Spleen (tissue), 11 donors: ENCODE results near the gene ADAMTS18. TPM values are rescaled to one million over a fixed set of nuclear protein-coding genes. Genes with fewer than 3 reads are reported as not detected.

ENCODE experiments used
- DNase-seq: peaks from one replicate; pipeline ENCODE4 v3.0.0-alpha.2; 2020
- H3K27ac ChIP-seq, 8 donors: fragments of 200-600 bp; sonication (generic) in 7 of 8; 1 replicate in 4 of 8; 2 replicates in 4 of 8; pipeline versions ENCODE4 v1.5.0 to v1.8.0; 2016 to 2021; ENCODE audit warnings: inconsistent platforms in 4 of 8, mild to moderate bottlenecking in 4 of 8, moderate library complexity in 1 of 8
- H3K27me3 ChIP-seq, 7 donors: fragments of 200-600 bp; sonication (generic) in 6 of 7; replicated peaks in 1 of 7; 1 replicate in 4 of 7; 2 replicates in 3 of 7; pipeline versions ENCODE4 v1.5.0 to v1.8.0; 2016 to 2021; ENCODE audit warnings: inconsistent platforms in 3 of 7, mild to moderate bottlenecking in 1 of 7
- H3K36me3 ChIP-seq, 6 donors: fragments of 200-600 bp; sonication (generic) in 5 of 6; 1 replicate in 4 of 6; 2 replicates in 2 of 6; pipeline versions ENCODE4 v1.5.0 to v1.8.0; 2016 to 2021; ENCODE audit warnings: inconsistent platforms in 2 of 6
- H3K4me1 ChIP-seq, 6 donors: fragments of 200-600 bp; sonication (generic) in 5 of 6; 1 replicate in 3 of 6; 2 replicates in 3 of 6; pipeline versions ENCODE4 v1.5.0 to v1.8.0; 2016 to 2021; ENCODE audit warnings: inconsistent platforms in 3 of 6
- H3K4me3 ChIP-seq, 8 donors: fragments of 200-600 bp; sonication (generic) in 7 of 8; 1 replicate in 4 of 8; 2 replicates in 4 of 8; pipeline versions ENCODE4 v1.5.0 to v1.8.0; 2016 to 2021; ENCODE audit warnings: inconsistent platforms in 4 of 8, mild to moderate bottlenecking in 4 of 8, moderate library complexity in 2 of 8
- H3K9me3 ChIP-seq, 8 donors: fragments of 200-600 bp; sonication (generic) in 7 of 8; 1 replicate in 4 of 8; 2 replicates in 4 of 8; pipeline versions ENCODE4 v1.5.0 to v1.8.0; 2016 to 2021; ENCODE audit warnings: inconsistent platforms in 4 of 8
- POLR2A ChIP-seq, 3 donors: fragments of 450-650 bp; IDR thresholded peaks; one replicate each; pipeline ENCODE4 v1.5.1; 2017; ENCODE audit warnings: antibody characterized with exemption in 3 of 3, mild to moderate bottlenecking in 1 of 3
- POLR2AphosphoS5 ChIP-seq, 3 donors: sonication (generic); formaldehyde crosslinking; IDR thresholded peaks; one replicate each; pipeline ENCODE4 v1.5.1; 2017; ENCODE audit warnings: antibody characterized with exemption in 3 of 3
- WGBS, 5 donors: extraction: QIAGEN DNeasy Blood & Tissue Kit in 3 of 5; methylation state at CpG; one replicate each; pipeline versions ENCODE4 v1.1.5 to v1.1.7; 2013 to 2018; 5-methylcytosine and 5-hydroxymethylcytosine counted together
- intact Hi-C: fragments of 100-400 bp; cut with DNase I; formaldehyde crosslinking; loops from one replicate; pipeline ENCODE4 v1.15.0; 2023; ENCODE audit warnings: low total_unique reads
- polyA plus RNA-seq, 3 donors: library from polyadenylated mRNA; stranded (reverse); fragments of 200-250 nt; gene quantifications; one replicate each; pipeline ENCODE4 v1.2.1, GENCODE V29; 2013
- total RNA-seq, 7 donors: library from RNA; depleted of rRNA in 3 of 7; stranded (reverse); fragments of >200 nt in 3 of 7; fragmentation: NEBNext Ultra II Directional in 4 of 7; extraction: Animal tissue kit (Norgen Biotek cat#: 25700) in 4 of 7; gene quantifications; one replicate each; pipeline versions ENCODE4 v1.1.0 to v1.2.1, GENCODE V29; 2016 to 2021
- TF ChIP-seq, protein P1 (sequence below), 11 experiments: fragments of 200-600 bp in 7 of 11; fragments of 450-650 bp in 4 of 11; sonication (generic) in 4 of 11; IDR thresholded peaks in 8 of 11; conservative IDR thresholded peaks in 3 of 11; 1 replicate in 7 of 11; 2 replicates in 4 of 11; pipeline versions ENCODE4 v1.4.0 to v1.8.0; 2016 to 2021; ENCODE audit warnings: antibody characterized with exemption in 11 of 11, inconsistent platforms in 4 of 11, mild to moderate bottlenecking in 1 of 11
- donor health status: healthy with polysubstance abuse.
- donor health status: DM: no; HTN: no; CAD: no; lungs with moderate emphysema.
- donor health status: DM: no; HTN: no; CAD: no.
- donor health status: Bipolar disorder and iron deficiency.
- donor health status: healthy.
- donor health status: DM: no; HTN: no; CAD: no.
- donor health status: DM: yes; HTN: yes; CAD: no.

Gene ADAMTS18
- total and polyA plus RNA-seq, 10 donors = not detected

DNA sequence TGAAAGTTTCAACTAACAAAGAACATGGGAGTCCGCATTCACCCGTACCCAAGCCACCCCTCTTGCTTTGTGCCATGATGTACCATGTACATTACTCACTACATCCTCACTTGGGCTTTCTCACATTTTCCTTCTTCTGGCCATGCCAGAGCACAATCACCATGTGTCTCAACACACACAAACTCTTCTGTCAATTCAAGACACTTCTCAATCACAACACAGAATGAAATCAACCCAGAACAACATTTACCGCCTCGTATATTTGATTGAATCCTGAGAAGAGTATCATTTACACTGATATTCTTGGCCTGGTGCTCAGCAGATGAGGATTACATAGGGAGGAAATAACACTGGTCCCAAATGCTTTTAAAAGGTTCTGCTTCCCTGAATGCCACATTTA lies 4.5 kb downstream of the ADAMTS18 start:
- peaks cover 2 to 47% (median 22%) of the 10 kb centered on the region in 7 donors for H3K27me3 ChIP-seq
- H3K4me1 ChIP-seq = peaks cover 0 to 10% (median 0%) of the 10 kb centered on the region in 6 donors
- 90 to 96% (median 93%) methylated on average over 4 of the region's 4 CpGs for WGBS, 5 donors
- no peak for DNase-seq
- no peak for TF ChIP-seq POLR2A (IDR thresholded peaks at IDR 0.05)
- no peak for TF ChIP-seq POLR2AphosphoS5 (IDR thresholded peaks at IDR 0.05)
- TF ChIP-seq, protein P1, sequence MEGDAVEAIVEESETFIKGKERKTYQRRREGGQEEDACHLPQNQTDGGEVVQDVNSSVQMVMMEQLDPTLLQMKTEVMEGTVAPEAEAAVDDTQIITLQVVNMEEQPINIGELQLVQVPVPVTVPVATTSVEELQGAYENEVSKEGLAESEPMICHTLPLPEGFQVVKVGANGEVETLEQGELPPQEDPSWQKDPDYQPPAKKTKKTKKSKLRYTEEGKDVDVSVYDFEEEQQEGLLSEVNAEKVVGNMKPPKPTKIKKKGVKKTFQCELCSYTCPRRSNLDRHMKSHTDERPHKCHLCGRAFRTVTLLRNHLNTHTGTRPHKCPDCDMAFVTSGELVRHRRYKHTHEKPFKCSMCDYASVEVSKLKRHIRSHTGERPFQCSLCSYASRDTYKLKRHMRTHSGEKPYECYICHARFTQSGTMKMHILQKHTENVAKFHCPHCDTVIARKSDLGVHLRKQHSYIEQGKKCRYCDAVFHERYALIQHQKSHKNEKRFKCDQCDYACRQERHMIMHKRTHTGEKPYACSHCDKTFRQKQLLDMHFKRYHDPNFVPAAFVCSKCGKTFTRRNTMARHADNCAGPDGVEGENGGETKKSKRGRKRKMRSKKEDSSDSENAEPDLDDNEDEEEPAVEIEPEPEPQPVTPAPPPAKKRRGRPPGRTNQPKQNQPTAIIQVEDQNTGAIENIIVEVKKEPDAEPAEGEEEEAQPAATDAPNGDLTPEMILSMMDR (IDR thresholded peaks at IDR 0.05 in 8 of 11, conservative IDR thresholded peaks at IDR 0.05 in 3 of 11) = no peak
- H3K4me3 ChIP-seq = no peak overlapping the region
- no peaks in the 10 kb centered on the region for H3K36me3 ChIP-seq
- no peaks in the 10 kb centered on the region for H3K9me3 ChIP-seq
- intact Hi-C loops = no loop called here
- no peak overlapping the region for H3K27ac ChIP-seq

DNA sequence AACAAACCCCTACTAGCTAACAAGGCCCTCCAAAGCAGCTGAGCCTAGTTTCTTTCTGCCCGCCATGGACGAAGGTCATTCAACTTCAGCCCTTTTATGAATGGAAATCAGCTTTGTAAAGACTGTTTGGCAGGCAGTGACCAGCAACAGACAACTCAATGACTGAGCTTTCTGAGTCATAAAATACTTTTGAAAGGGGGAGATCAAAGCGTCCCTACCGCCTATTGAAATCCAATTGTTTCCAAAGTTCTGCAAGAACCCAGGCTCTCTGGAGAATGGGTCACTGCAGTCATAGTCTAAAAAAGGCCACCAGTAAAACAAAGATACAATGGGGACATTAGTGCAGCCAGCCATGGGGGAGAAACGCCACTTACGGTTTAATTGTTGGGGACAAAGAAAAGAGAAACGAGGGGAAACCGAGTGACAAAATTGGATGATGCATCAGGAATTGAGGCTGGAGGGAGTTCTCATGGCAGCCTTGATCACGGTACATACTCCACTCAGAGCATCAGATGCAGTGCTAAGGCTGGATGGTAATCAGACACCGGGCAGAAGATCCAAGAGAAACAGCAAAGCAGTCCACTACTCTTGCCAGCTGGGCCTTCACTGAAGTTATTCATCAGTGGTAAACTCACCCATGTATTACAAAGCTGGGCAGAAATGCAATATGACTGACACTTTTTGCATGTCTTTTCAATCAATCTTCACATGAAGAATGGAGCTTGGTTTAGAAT lies 9.8 kb downstream of the ADAMTS18 start:
- intact Hi-C loops = no loop called here
- peaks cover 0 to 4% (median 0%) of the 10 kb centered on the region in 7 donors for H3K27me3 ChIP-seq
- no peak for DNase-seq
- H3K4me1 ChIP-seq = no peaks in the 10 kb centered on the region
- WGBS, 5 donors = 82 to 94% (median 85%) methylated on average over 10 of the region's 10 CpGs
- no peak overlapping the region for H3K27ac ChIP-seq
- no peak overlapping the region for H3K4me3 ChIP-seq
- H3K9me3 ChIP-seq = no peaks in the 10 kb centered on the region
- no peaks in the 10 kb centered on the region for H3K36me3 ChIP-seq
- TF ChIP-seq POLR2A (IDR thresholded peaks at IDR 0.05) (no peak), POLR2AphosphoS5 (IDR thresholded peaks at IDR 0.05) (no peak)
- TF ChIP-seq, protein P1 (IDR thresholded peaks at IDR 0.05 in 8 of 11, conservative IDR thresholded peaks at IDR 0.05 in 3 of 11) = no peak

DNA sequence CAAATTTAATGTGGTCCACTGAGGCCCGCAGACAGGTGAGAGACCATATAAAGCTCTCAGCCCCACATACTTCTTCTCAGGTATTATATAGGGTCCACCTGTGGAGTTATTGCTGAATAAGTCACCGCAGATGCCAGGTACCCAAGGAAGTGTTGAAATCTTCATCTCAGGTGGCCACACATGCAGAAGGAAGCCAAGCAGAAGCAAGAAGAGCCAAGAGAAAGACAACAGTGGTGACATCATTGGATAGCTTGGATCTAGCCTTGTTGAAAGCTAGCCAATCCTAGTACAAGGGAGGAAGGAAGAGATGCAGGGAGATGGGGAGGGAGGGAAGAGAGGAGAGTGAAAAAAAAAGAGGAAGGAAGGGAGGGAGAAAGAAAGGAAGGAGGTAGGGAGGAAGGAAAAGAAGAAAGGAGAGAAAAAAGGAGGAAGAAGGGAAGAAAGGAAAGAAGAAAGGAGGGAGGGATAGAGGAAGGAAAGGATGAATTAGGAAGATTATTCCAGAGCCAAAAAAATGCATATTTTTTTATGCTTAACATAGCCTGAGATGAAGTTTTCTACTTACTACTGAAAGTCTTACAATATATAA lies 12.5 kb downstream of the ADAMTS18 start:
- H3K27me3 ChIP-seq = no peaks in the 10 kb centered on the region
- TF ChIP-seq, protein P1 (IDR thresholded peaks at IDR 0.05 in 8 of 11, conservative IDR thresholded peaks at IDR 0.05 in 3 of 11) = no peak
- no peak for TF ChIP-seq POLR2AphosphoS5 (IDR thresholded peaks at IDR 0.05)
- no peak for TF ChIP-seq POLR2A (IDR thresholded peaks at IDR 0.05)
- H3K36me3 ChIP-seq = no peaks in the 10 kb centered on the region
- H3K27ac ChIP-seq = no peak overlapping the region
- WGBS, 5 donors = 85 to 97% (median 96%) methylated on average over 2 of the region's 2 CpGs
- intact Hi-C loops = no loop called here
- H3K4me1 ChIP-seq = no peaks in the 10 kb centered on the region
- H3K9me3 ChIP-seq = no peaks in the 10 kb centered on the region
- H3K4me3 ChIP-seq = no peak overlapping the region
- no peak for DNase-seq

DNA sequence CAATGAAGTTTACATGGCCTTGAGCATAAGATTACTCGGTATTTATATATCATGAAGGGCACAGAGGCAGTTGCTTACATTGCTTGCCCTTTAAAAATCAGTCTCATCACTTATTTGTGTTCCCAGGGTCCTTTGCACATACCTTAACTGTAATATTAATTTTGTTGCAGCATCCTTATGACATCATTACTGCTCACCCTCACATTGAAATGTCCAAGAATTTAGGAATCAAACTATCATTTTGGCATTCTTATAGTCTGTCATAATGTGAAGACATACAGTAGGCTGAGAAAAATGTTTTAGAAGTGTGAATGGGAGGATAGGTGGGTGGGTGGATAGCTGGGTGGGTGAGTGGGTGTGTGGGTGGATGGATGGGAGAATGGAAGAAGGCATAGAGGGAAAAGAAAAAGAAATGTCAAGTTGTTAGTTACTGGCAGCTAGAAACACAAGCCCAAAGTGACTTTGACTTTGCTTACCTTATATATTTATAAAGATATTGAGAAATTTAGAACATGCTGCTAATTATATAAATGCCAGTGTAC lies 17.8 kb downstream of the ADAMTS18 start:
- 58 to 85% (median 74%) methylated on average over 1 of the region's 1 CpG for WGBS, 5 donors
- Histone ChIP-seq H3K27ac (no peak overlapping the region), H3K36me3 (no peaks in the 10 kb centered on the region), H3K9me3 (no peaks in the 10 kb centered on the region), H3K4me1 (no peaks in the 10 kb centered on the region), H3K27me3 (no peaks in the 10 kb centered on the region), H3K4me3 (no peak overlapping the region)
- intact Hi-C loops = no loop called here
- TF ChIP-seq POLR2AphosphoS5 (IDR thresholded peaks at IDR 0.05) (no peak), POLR2A (IDR thresholded peaks at IDR 0.05) (no peak)
- TF ChIP-seq, protein P1 (IDR thresholded peaks at IDR 0.05 in 8 of 11, conservative IDR thresholded peaks at IDR 0.05 in 3 of 11) = no peak
- no peak for DNase-seq
